Keratinocyte (primary cell): Measurements from ENCODE around the gene PIGQ. TPM values are rescaled to one million over a fixed set of nuclear protein-coding genes. Genes with fewer than 3 reads are reported as not detected.

ENCODE experiments used
- DNase-seq: peaks from one replicate; pipeline ENCODE4 v3.0.0-alpha.2; 2011; ENCODE audit warnings: low read depth, missing footprints, low spot score
- FAIRE-seq: peaks from 2 replicates; lab custom pipeline; 2011; peaks lifted over from hg19 to GRCh38; lab: Jason Lieb, UNC
- H2AFZ ChIP-seq: 2 replicates; pipeline ENCODE4 v1.6.0; 2012; ENCODE audit warnings: low read length, control low read depth, inconsistent platforms; ENCODE audit not compliant: control insufficient read depth
- H3K27ac ChIP-seq: 2 replicates; pipeline ENCODE4 v1.5.1; 2011; ENCODE audit warnings: low read length; ENCODE audit not compliant: control insufficient read depth, insufficient read depth
- H3K27me3 ChIP-seq: 3 replicates; pipeline ENCODE4 v1.6.0; 2011; ENCODE audit warnings: low read length; ENCODE audit not compliant: control insufficient read depth, insufficient read depth; ENCODE audit errors: extremely low read depth
- H3K36me3 ChIP-seq, 2 experiments: 2 replicates in 1 of 2; 3 replicates in 1 of 2; pipeline ENCODE4 v1.5.1; 2011; ENCODE audit warnings: low read length in 2 of 2, mild to moderate bottlenecking in 1 of 2; ENCODE audit not compliant: control insufficient read depth in 2 of 2, insufficient read depth in 2 of 2; ENCODE audit errors: extremely low read depth in 1 of 2
- H3K4me1 ChIP-seq: 3 replicates; pipeline ENCODE4 v1.5.1; 2011; ENCODE audit warnings: low read length; ENCODE audit not compliant: control insufficient read depth, insufficient read depth; ENCODE audit errors: extremely low read depth
- H3K4me2 ChIP-seq: 3 replicates; pipeline ENCODE4 v1.6.0; 2011; ENCODE audit warnings: low read depth, low read length; ENCODE audit not compliant: control insufficient read depth, insufficient read depth; ENCODE audit errors: extremely low read depth
- H3K4me3 ChIP-seq, 3 experiments: fragments of 200-600 bp in 1 of 3; sonication (generic) in 1 of 3; 2 replicates in 2 of 3; 3 replicates in 1 of 3; pipeline ENCODE4 v1.5.1; 2011 to 2016; ENCODE audit warnings: low read length in 3 of 3, mild to moderate bottlenecking in 3 of 3, control low read depth in 2 of 3, inconsistent platforms in 1 of 3, low read depth in 1 of 3, mixed read lengths in 1 of 3, mixed run types in 1 of 3, moderate library complexity in 1 of 3; ENCODE audit not compliant: control insufficient read depth in 2 of 3, insufficient read depth in 2 of 3; ENCODE audit errors: extremely low read depth in 1 of 3
- H3K79me2 ChIP-seq: 2 replicates; pipeline ENCODE4 v1.6.0; 2012; ENCODE audit warnings: low read length; ENCODE audit not compliant: control insufficient read depth, insufficient read depth
- H3K9ac ChIP-seq: 3 replicates; pipeline ENCODE4 v1.6.0; 2011; ENCODE audit warnings: low read length; ENCODE audit not compliant: control insufficient read depth, insufficient read depth; ENCODE audit errors: extremely low read depth
- H3K9me1 ChIP-seq: 3 replicates; pipeline ENCODE4 v1.6.0; 2011; ENCODE audit warnings: low read length; ENCODE audit not compliant: control insufficient read depth, insufficient read depth; ENCODE audit errors: extremely low read depth
- H3K9me3 ChIP-seq: 2 replicates; pipeline ENCODE4 v1.5.1; 2012; ENCODE audit warnings: low read depth, low read length; ENCODE audit not compliant: control insufficient read depth
- H4K20me1 ChIP-seq: 3 replicates; pipeline ENCODE4 v1.6.0; 2011; ENCODE audit warnings: low read length; ENCODE audit not compliant: control insufficient read depth, insufficient read depth; ENCODE audit errors: extremely low read depth
- CTCF ChIP-seq, 3 experiments: IDR thresholded peaks in 1 of 3; conservative IDR thresholded peaks in 1 of 3; optimal IDR thresholded peaks in 1 of 3; 2 replicates in 2 of 3; 3 replicates in 1 of 3; pipeline versions ENCODE3 to v1.5.1; 2011; ENCODE audit warnings: low read length in 3 of 3, mild to moderate bottlenecking in 3 of 3, moderate library complexity in 2 of 3, control low read depth in 1 of 3, inconsistent platforms in 1 of 3; ENCODE audit not compliant: insufficient read depth in 2 of 3; ENCODE audit errors: extremely low read depth in 1 of 3
- EZH2 ChIP-seq: IDR thresholded peaks from one replicate; pipeline ENCODE4 v1.6.1; 2012; ENCODE audit warnings: inconsistent platforms, mild to moderate bottlenecking, low read length, moderate library complexity
- dilution Hi-C: fragments of 300-500 bp; cut with MboI; formaldehyde crosslinking; loops from one replicate; pipeline ENCODE4 v1.7.0; 2020; ENCODE audit warnings: low sequenced_read_pairs; ENCODE audit not compliant: extremely low pct_ligation_motif_present
- polyA plus RNA-seq, 5 experiments: library from polyadenylated mRNA; depleted of rRNA in 3 of 5; stranded (reverse) in 3 of 5; stranded (forward) in 1 of 5; unstranded in 1 of 5; fragments of >200 nt; gene quantifications; 1 replicate in 1 of 5; 2 replicates in 3 of 5; 3 replicates in 1 of 5; pipeline versions ENCODE4 v1.2.1 to v1.2.3, GENCODE V29; 2011 to 2012; ENCODE audit warnings: missing spikeins in 2 of 5, low read depth in 1 of 5, low replicate concordance in 1 of 5

Gene PIGQ
- polyA plus RNA-seq, 1 donor (not counting 4 experiments of a cell fraction or from before 2014, with no cell fraction given), result 11.2 TPM

- Histone ChIP-seq H2AFZ (no peak overlapping the region), H3K4me1 (peaks cover 21% of the 10 kb centered on the region), H3K27ac (no peak overlapping the region), H3K4me3 (no peak overlapping the region), H3K36me3 (peaks cover 7 to 19% of the 10 kb centered on the region in 2 experiments), H3K9me1 (peaks cover 4% of the 10 kb centered on the region), H4K20me1 (peaks cover 47% of the 10 kb centered on the region), H3K9me3 (no peaks in the 10 kb centered on the region), H3K4me2 (no peak overlapping the region), H3K27me3 (no peaks in the 10 kb centered on the region), H3K9ac (no peak overlapping the region), H3K79me2 (peaks cover 93% of the 10 kb centered on the region)
- dilution Hi-C loops, result no loop called here
- DNase-seq (no peak), FAIRE-seq (no peak)
- TF ChIP-seq CTCF (optimal IDR thresholded peaks at IDR 0.05 in 1 of 3, IDR thresholded peaks at IDR 0.05 in 1 of 3, conservative IDR thresholded peaks at IDR 0.05 in 1 of 3; ENCODE audit: extremely low read depth in 1 of 3, insufficient read depth in 2 of 3, low read length in 3 of 3), result no peak
- no peak for TF ChIP-seq EZH2
These were observed 36.2 kb upstream of the PIGQ start for GRCh38 chr16:533391-534123.

GRCh38 chr16:534135-534534, 35.6 kb upstream of the PIGQ start:
- Histone ChIP-seq H3K27me3 (no peaks in the 10 kb centered on the region), H3K9me1 (peaks cover 4% of the 10 kb centered on the region), H3K4me2 (no peak overlapping the region), H4K20me1 (peaks cover 46% of the 10 kb centered on the region), H3K9ac (no peak overlapping the region), H3K4me1 (peaks cover 17% of the 10 kb centered on the region), H3K9me3 (no peaks in the 10 kb centered on the region), H2AFZ (no peak overlapping the region), H3K36me3 (peaks cover 7 to 19% of the 10 kb centered on the region in 2 experiments), H3K27ac (no peak overlapping the region), H3K79me2 (peaks cover 93% of the 10 kb centered on the region), H3K4me3 (no peak overlapping the region)
- no peak for TF ChIP-seq EZH2
- TF ChIP-seq CTCF (optimal IDR thresholded peaks at IDR 0.05 in 1 of 3, IDR thresholded peaks at IDR 0.05 in 1 of 3, conservative IDR thresholded peaks at IDR 0.05 in 1 of 3; ENCODE audit: extremely low read depth in 1 of 3, insufficient read depth in 2 of 3, low read length in 3 of 3), result no peak
- no peak for FAIRE-seq
- DNase-seq, result no peak
- dilution Hi-C loops, result no loop called here
